ENCODE results near the gene PGLYRP1. TPM values are rescaled to one million over a fixed set of nuclear protein-coding genes. Genes with fewer than 3 reads are reported as not detected.

The PGLYRP1 gene
- total RNA-seq, 8 experiments from 2014 or later, result 0.51 to 0.95 TPM; not detected in 6

- Histone ChIP-seq H3K4me3 (no peak overlapping the region), H3K4me1 (replicated peaks in 1 of 2) (no peaks in the 10 kb centered on the region), H3K27ac (no peak overlapping the region)
- in situ Hi-C loops (cut with MboI; ENCODE audit: low pct_unique_long_range_greater_than_20kb in 2 of 9, low sequenced_read_pairs in 9 of 9, unreplicated experiment in 9 of 9), result no loop called here
- no peak for ATAC-seq (replicated peaks in 6 of 8)
- 43 to 100% (median 90%) methylated on average over 1 of the region's 1 CpG; no CpG with 5 or more reads in 1 of the 10 experiments for WGBS, 10 experiments
Observed at GRCh38 chr19:46043519-46043918, 20.7 kb upstream of the PGLYRP1 start.

DNA sequence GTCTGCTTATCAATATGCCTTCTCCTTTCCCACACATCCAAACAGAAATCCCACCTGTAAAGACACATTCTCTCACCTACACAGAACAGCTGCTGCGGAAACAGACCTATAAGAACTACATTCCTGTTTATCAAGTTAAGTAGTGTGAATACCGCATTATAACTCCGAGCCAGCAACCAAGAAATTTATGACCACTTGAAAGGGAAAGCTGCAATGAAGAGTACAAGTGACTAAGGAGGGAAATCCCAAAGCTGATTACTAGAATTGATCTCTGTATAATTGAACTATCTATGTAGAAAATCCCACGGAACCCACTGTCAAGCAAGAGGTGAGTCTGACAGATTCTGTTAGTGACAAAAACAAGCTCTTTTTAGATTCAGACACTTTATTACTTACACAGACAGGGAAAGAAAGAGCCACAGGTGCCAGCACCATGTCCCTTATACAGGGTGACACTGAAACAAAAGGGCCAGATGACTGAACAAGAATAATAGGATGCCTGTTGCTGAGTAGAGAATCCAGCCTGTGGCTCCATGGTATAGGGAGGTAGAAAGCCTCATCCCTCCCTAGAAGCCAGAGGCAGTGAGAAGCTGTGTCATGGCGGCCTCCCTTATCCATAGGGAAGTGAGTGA lies 19.5 kb upstream of the PGLYRP1 start:
- Histone ChIP-seq H3K27ac (no peak overlapping the region), H3K4me3 (no peak overlapping the region), H3K4me1 (replicated peaks in 1 of 2) (no peaks in the 10 kb centered on the region)
- in situ Hi-C loops (cut with MboI; ENCODE audit: low pct_unique_long_range_greater_than_20kb in 2 of 9, low sequenced_read_pairs in 9 of 9, unreplicated experiment in 9 of 9), result no loop called here
- 55 to 100% (median 81%) methylated on average over 1 to 3 of the region's 5 CpGs; no CpG with 5 or more reads in 3 of the 10 experiments for WGBS, 10 experiments
- ATAC-seq (replicated peaks in 6 of 8), result peak in 2 of 8 experiments; percentile 17 to 31

DNA sequence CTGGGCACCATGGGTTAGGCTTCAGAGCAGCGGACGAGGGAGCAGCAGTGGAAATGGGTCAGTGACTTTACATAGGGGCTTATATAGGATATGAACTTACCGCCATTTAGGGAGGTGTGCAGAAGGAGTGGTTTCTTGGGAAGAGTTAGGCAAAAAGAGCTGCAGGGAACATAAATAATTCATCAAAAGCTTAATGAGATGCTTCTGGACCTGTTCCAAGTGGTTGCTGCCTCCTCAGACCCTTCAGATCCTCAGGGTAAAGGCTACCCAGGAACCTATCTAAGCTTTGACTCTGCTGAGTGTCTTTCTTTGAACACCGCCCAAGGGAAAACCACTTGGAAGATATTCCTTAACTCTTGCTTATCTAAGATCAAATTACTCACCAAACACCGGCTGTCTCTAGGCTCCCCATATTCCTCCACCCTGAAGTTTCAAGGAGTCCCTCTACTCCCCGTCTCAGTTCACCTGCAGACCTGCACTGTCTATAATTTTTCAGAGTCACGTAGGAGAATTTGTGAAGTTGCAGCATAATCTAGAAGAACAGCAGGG lies 18.2 kb upstream of the PGLYRP1 start, which contains the start of gene IGFL4:
TSS of gene IGFL4 (minus strand) at position 51 of the 549 bp plus-strand sequence. CDS start at position 11, 40 bp downstream.
- Histone ChIP-seq H3K27ac (no peak within 1 kb of the TSS), H3K4me1 (replicated peaks in 1 of 2) (no peaks in the 10 kb centered on the region), H3K4me3 (no peak within 1 kb of the TSS)
- 20 to 96% (median 62%) methylated on average over 2 to 6 of the region's 7 CpGs; no CpG with 5 or more reads in 1 of the 10 experiments for whole genome bisulfite sequencing, 10 experiments
- peak in 3 of 8 experiments; percentile 92 to 94 (median 92) for ATAC-seq (replicated peaks in 6 of 8)
- in situ Hi-C loops (cut with MboI; ENCODE audit: low pct_unique_long_range_greater_than_20kb in 2 of 9, low sequenced_read_pairs in 9 of 9, unreplicated experiment in 9 of 9), result no loop called here

DNA sequence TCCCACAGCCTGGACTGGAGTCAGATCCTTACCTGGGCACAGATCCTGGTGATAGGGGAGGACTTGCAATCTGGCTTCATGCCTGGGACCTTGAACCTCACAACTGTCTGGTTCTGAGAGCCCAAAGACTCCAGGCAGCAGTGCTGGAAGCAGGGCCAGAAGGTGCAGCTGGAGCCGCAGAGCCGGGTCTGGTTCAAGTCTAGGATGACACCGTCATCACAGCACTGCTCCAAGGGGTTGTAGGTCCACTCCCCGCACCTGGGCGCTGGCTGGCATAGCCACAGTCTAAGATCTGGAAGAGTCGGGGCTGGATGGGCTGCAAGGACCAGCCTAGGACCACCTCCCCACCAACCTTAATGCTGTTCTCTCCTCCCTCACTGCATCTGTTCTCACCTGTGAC lies 17.3 kb upstream of the PGLYRP1 start:
- 56 to 100% (median 83%) methylated on average over 1 to 3 of the region's 6 CpGs; no CpG with 5 or more reads in 6 of the 10 experiments for WGBS, 10 experiments
- no peak overlapping the region for H3K27ac ChIP-seq

DNA sequence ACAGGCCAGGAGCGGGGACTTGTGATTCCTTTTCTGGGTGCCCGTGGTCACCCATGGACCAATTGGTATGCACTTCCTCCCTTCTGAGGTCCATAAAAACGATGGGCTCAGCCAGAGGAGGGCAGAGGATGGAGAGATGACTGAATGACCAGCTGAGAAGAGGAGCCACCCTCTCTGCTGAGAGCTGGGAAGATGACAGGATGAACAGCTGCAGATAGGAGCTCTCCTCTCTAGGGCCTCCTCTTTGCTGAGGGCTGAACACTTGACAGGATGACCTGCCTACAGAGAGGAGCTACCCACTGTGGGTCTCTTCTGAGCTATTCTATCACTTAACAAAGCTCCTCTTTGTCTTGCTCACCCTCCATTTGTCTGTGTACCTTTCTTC lies 13.9 kb upstream of the PGLYRP1 start:
- ATAC-seq (replicated peaks in 6 of 8), result peak in 7 of 8 experiments; percentile 32 to 74 (median 65)
- no peak overlapping the region for H3K27ac ChIP-seq
- no peaks in the 10 kb centered on the region for H3K4me1 ChIP-seq (replicated peaks in 1 of 2)
- in situ Hi-C loops (cut with MboI; ENCODE audit: low pct_unique_long_range_greater_than_20kb in 2 of 9, low sequenced_read_pairs in 9 of 9, unreplicated experiment in 9 of 9), result no loop called here
- 28 to 82% (median 61%) methylated on average over 2 to 3 of the region's 3 CpGs; no CpG with 5 or more reads in 5 of the 10 experiments for WGBS, 10 experiments
- no peak overlapping the region for H3K4me3 ChIP-seq

More for the DNA sequence above, 17.3 kb upstream of the PGLYRP1 start:
- ATAC-seq (replicated peaks in 6 of 8), result no peak
- in situ Hi-C loops (cut with MboI; ENCODE audit: low pct_unique_long_range_greater_than_20kb in 2 of 9, low sequenced_read_pairs in 9 of 9, unreplicated experiment in 9 of 9), result no loop called here
- Histone ChIP-seq H3K4me1 (replicated peaks in 1 of 2) (no peaks in the 10 kb centered on the region), H3K4me3 (no peak overlapping the region)

DNA sequence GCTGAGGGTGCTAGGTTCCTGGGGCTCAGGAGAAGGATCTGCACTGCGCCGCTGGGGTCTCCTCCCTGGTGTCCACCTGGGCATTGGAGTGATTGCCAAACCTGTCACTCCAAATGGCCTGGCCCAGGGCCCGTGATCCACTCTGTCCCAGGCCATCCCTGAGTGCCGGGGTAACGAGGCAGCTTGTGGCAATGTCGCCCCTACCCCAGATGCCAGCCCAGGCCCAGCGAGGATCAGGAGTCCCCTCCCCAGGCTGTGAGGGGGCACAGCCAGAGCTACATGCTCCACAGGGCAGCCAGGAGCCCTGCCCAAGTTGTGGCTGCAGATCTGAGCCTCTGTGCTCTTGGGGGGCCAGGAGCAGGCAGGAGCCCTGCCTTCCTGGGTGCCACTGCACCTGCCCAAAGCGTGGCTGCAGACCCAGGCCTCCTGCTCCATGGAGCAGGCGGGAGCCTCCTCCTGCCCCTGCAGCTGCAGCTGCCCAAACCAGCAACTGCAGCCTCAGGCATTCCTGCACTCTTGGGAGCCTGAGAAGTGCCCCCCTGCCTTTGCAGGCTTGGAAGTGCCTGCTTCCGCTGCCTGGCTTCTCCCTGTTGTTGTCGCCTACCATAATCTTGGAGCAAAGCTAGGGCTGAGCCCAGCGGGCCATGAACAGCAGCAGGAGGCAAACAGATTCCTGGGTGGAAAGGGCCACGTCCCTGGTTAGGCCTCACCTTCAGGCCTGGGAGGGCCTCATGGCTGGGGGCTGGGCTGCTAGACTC lies 13.3 kb upstream of the PGLYRP1 start:
- ATAC-seq (replicated peaks in 6 of 8), result peak in 5 of 8 experiments; percentile 15 to 39 (median 24)
- in situ Hi-C loops (cut with MboI; ENCODE audit: low pct_unique_long_range_greater_than_20kb in 2 of 9, low sequenced_read_pairs in 9 of 9, unreplicated experiment in 9 of 9), result no loop called here
- no peak overlapping the region for H3K4me3 ChIP-seq
- H3K27ac ChIP-seq, result no peak overlapping the region
- peaks cover 2% of the 10 kb centered on the region in 2 donors for H3K4me1 ChIP-seq (replicated peaks in 1 of 2)
- WGBS, 10 experiments, result 0 to 94% (median 77%) methylated on average over 1 to 8 of the region's 13 CpGs; no CpG with 5 or more reads in 4 of the 10 experiments

DNA sequence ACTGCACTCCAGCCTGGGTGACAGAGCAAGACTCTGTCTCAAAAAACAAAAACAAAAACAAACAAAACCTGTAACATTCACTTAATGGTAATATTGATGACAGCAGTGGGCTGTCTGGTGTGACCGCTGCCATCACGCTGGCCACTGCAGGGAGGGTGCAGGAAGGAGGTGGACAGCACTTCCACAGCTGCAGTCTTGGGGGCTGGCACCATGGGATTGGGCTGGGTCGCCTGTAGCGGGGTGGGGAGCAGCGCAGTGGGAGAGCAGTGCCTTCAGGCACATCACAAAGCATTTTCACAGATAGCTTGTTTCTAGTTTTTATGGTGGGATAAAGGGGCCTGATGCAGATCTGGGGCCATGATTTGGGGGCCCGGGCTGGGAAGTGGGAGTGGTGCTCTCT lies 12.7 kb upstream of the PGLYRP1 start:
- 81 to 93% (median 89%) methylated on average over 2 to 5 of the region's 6 CpGs; no CpG with 5 or more reads in 6 of the 10 experiments for WGBS, 10 experiments
- in situ Hi-C loops (cut with MboI; ENCODE audit: low pct_unique_long_range_greater_than_20kb in 2 of 9, low sequenced_read_pairs in 9 of 9, unreplicated experiment in 9 of 9), result no loop called here
- Histone ChIP-seq H3K4me1 (replicated peaks in 1 of 2) (peaks cover 6 to 9% of the 10 kb centered on the region in 2 donors), H3K4me3 (no peak overlapping the region), H3K27ac (no peak overlapping the region)
- ATAC-seq (replicated peaks in 6 of 8), result no peak

DNA sequence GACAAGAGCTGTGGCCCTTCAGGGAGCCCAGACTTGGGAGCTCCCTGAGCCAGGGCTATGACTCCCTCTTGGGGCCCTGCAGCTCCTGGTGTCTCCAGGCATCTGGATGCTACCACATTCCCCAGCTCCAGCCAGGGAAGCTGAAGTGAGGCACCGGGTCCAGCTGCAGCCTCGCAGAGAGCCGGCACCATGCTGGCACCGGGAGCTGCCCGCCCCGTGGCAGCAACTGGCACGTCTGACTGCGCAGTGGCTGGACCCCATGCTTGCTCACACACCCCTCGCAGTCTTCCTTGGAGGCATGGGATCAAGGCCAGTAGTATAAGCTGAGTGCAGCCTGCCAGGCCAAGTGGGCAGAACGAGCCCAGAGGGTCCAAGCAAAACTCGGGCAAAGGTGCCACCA lies 10.5 kb upstream of the PGLYRP1 start:
- peaks cover 6 to 13% of the 10 kb centered on the region in 2 donors for H3K4me1 ChIP-seq (replicated peaks in 1 of 2)
- H3K27ac ChIP-seq, result no peak overlapping the region
- no peak for ATAC-seq (replicated peaks in 6 of 8)
- in situ Hi-C loops (cut with MboI; ENCODE audit: low pct_unique_long_range_greater_than_20kb in 2 of 9, low sequenced_read_pairs in 9 of 9, unreplicated experiment in 9 of 9), result no loop called here
- 67 to 100% (median 83%) methylated on average over 1 to 6 of the region's 11 CpGs; no CpG with 5 or more reads in 4 of the 10 experiments for WGBS, 10 experiments
- no peak overlapping the region for H3K4me3 ChIP-seq

- H3K4me1 ChIP-seq (replicated peaks in 1 of 2), result peaks cover 6 to 13% of the 10 kb centered on the region in 2 donors
- no peak overlapping the region for H3K27ac ChIP-seq
- in situ Hi-C loops (cut with MboI; ENCODE audit: low pct_unique_long_range_greater_than_20kb in 2 of 9, low sequenced_read_pairs in 9 of 9, unreplicated experiment in 9 of 9), result no loop called here
- no peak overlapping the region for H3K4me3 ChIP-seq
- WGBS, 10 experiments, result 0 to 100% methylated on average over 1 of the region's 3 CpGs; no CpG with 5 or more reads in 8 of the 10 experiments
- ATAC-seq (replicated peaks in 6 of 8), result no peak
Observed at GRCh38 chr19:46032597-46033025, 9.8 kb upstream of the PGLYRP1 start.

DNA sequence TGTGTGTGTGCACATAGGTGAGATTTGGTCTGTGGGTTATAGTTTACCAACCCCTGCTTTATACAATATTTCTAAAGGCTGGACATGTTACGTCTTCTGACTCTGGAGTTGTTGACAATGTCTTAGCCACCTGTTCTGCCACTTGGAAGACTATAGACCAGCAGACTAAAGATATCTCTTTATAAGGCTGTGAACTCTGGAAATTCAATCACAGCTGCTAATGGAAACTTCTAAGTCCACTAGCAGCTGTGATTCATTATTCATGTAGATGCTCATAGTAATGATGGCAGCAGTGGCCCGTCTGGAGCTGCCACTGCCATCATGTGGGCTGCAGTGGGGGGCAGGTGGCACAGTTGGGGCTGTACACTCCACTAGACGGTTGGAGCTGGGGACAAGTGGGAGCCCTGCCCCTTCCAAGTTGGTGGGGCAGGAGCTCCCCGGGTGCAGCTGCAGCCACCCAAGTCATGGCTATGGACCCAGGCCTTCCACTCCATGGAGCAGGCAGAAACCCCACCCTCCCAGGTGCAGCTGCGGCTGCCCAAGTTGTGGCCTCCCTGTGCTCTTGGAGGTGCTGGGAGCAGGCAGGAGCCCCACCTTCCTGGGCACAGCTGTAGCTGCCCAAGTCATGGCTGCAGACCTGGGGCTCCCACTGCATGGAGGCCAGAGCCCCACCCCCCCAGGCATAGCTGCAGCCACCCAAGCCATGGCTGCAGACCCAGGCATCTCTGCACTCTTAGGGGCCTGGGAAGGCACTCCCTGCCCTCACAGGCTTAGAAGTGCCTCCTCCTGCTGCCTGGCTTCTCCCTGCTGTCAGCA lies 9.1 kb upstream of the PGLYRP1 start:
- Histone ChIP-seq H3K4me1 (replicated peaks in 1 of 2) (peaks cover 6 to 13% of the 10 kb centered on the region in 2 donors), H3K4me3 (no peak overlapping the region), H3K27ac (no peak overlapping the region)
- in situ Hi-C loops (cut with MboI; ENCODE audit: low pct_unique_long_range_greater_than_20kb in 2 of 9, low sequenced_read_pairs in 9 of 9, unreplicated experiment in 9 of 9), result no loop called here
- ATAC-seq (replicated peaks in 6 of 8), result no peak
- WGBS, 10 experiments, result 0 to 100% (median 86%) methylated on average over 1 to 3 of the region's 5 CpGs; no CpG with 5 or more reads in 5 of the 10 experiments

DNA sequence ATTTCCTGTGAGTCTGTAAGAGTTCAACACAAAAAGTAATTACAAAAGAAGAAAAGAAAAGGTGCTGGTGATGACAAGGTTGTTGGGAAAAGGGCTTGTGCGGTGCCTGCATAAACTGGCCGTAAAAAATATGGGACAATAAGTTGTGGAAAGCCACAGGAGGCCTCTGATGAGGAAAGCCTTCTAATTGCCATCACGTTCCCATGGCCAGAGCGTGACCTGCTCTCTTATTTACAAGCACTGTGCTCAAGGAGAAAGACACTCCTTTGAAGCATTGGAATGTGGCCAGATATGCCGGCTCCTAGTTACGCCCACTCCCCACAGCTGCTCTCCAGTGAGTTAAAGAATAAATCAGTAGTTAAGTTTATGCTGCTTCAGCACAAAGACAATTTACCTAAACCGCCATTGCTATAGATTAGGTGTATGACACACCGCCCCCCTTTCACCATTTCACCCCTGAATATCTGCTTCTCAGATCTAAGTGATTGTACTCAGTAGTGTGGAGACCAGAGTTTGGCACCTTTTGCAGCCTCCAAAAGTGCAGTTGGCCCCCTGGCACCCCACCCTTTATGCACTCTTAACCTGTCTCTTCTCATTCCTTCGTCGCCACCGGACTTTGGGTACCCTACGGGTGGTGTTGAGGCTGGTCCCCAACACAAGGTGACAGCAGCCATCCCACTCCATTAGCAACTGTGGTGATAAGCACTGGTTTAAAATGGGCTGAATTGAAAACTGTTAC lies 8.1 kb upstream of the PGLYRP1 start:
- peak in 7 of 8 experiments; percentile 5 to 70 (median 40) for ATAC-seq (replicated peaks in 6 of 8)
- Histone ChIP-seq H3K4me3 (no peak overlapping the region), H3K4me1 (replicated peaks in 1 of 2) (peaks cover 6 to 13% of the 10 kb centered on the region in 2 donors), H3K27ac (no peak overlapping the region)
- in situ Hi-C loops (cut with MboI; ENCODE audit: low pct_unique_long_range_greater_than_20kb in 2 of 9, low sequenced_read_pairs in 9 of 9, unreplicated experiment in 9 of 9), result no loop called here
- WGBS, 10 experiments, result 20 to 80% (median 45%) methylated on average over 1 to 12 of the region's 12 CpGs; no CpG with 5 or more reads in 1 of the 10 experiments

GRCh38 chr19:46025835-46026234 lies 3.0 kb upstream of the PGLYRP1 start:
- Histone ChIP-seq H3K4me3 (no peak overlapping the region), H3K4me1 (replicated peaks in 1 of 2) (peaks cover 12 to 16% of the 10 kb centered on the region in 2 donors), H3K27ac (no peak overlapping the region)
- no peak for ATAC-seq (replicated peaks in 6 of 8)
- in situ Hi-C loops (cut with MboI; ENCODE audit: low pct_unique_long_range_greater_than_20kb in 2 of 9, low sequenced_read_pairs in 9 of 9, unreplicated experiment in 9 of 9), result loop anchor here in 3 of 9 experiments (5.0 to 10.0 kb wide), 3 partner anchors 49 to 241 kb away; no protein-coding TSS in a partner anchor
- 26 to 100% (median 73%) methylated on average over 1 to 3 of the region's 3 CpGs for WGBS, 10 experiments
